Keratinocyte (primary cell): Measurements from ENCODE around the gene PLGLB2. TPM values are rescaled to one million over a fixed set of nuclear protein-coding genes. Genes with fewer than 3 reads are reported as not detected.
"Not testable (repeated sequence)": the region's sequence is repeated elsewhere in the genome, so short reads cannot be mapped to it uniquely, and the experiment has no call there.

Experiments used
- DNase-seq: peaks from one replicate; pipeline ENCODE4 v3.0.0-alpha.2; 2011; ENCODE audit warnings: low read depth, missing footprints, low spot score
- FAIRE-seq: peaks from 2 replicates; lab custom pipeline; 2011; peaks lifted over from hg19 to GRCh38; lab: Jason Lieb, UNC
- H2AFZ ChIP-seq: 2 replicates; pipeline ENCODE4 v1.6.0; 2012; ENCODE audit warnings: low read length, control low read depth, inconsistent platforms; ENCODE audit not compliant: control insufficient read depth
- H3K27ac ChIP-seq: 2 replicates; pipeline ENCODE4 v1.5.1; 2011; ENCODE audit warnings: low read length; ENCODE audit not compliant: control insufficient read depth, insufficient read depth
- H3K27me3 ChIP-seq: 3 replicates; pipeline ENCODE4 v1.6.0; 2011; ENCODE audit warnings: low read length; ENCODE audit not compliant: control insufficient read depth, insufficient read depth; ENCODE audit errors: extremely low read depth
- H3K36me3 ChIP-seq, 2 experiments: 2 replicates in 1 of 2; 3 replicates in 1 of 2; pipeline ENCODE4 v1.5.1; 2011; ENCODE audit warnings: low read length in 2 of 2, mild to moderate bottlenecking in 1 of 2; ENCODE audit not compliant: control insufficient read depth in 2 of 2, insufficient read depth in 2 of 2; ENCODE audit errors: extremely low read depth in 1 of 2
- H3K4me1 ChIP-seq: 3 replicates; pipeline ENCODE4 v1.5.1; 2011; ENCODE audit warnings: low read length; ENCODE audit not compliant: control insufficient read depth, insufficient read depth; ENCODE audit errors: extremely low read depth
- H3K4me2 ChIP-seq: 3 replicates; pipeline ENCODE4 v1.6.0; 2011; ENCODE audit warnings: low read depth, low read length; ENCODE audit not compliant: control insufficient read depth, insufficient read depth; ENCODE audit errors: extremely low read depth
- H3K4me3 ChIP-seq, 3 experiments: fragments of 200-600 bp in 1 of 3; sonication (generic) in 1 of 3; 2 replicates in 2 of 3; 3 replicates in 1 of 3; pipeline ENCODE4 v1.5.1; 2011 to 2016; ENCODE audit warnings: low read length in 3 of 3, mild to moderate bottlenecking in 3 of 3, control low read depth in 2 of 3, inconsistent platforms in 1 of 3, low read depth in 1 of 3, mixed read lengths in 1 of 3, mixed run types in 1 of 3, moderate library complexity in 1 of 3; ENCODE audit not compliant: control insufficient read depth in 2 of 3, insufficient read depth in 2 of 3; ENCODE audit errors: extremely low read depth in 1 of 3
- H3K79me2 ChIP-seq: 2 replicates; pipeline ENCODE4 v1.6.0; 2012; ENCODE audit warnings: low read length; ENCODE audit not compliant: control insufficient read depth, insufficient read depth
- H3K9ac ChIP-seq: 3 replicates; pipeline ENCODE4 v1.6.0; 2011; ENCODE audit warnings: low read length; ENCODE audit not compliant: control insufficient read depth, insufficient read depth; ENCODE audit errors: extremely low read depth
- H3K9me1 ChIP-seq: 3 replicates; pipeline ENCODE4 v1.6.0; 2011; ENCODE audit warnings: low read length; ENCODE audit not compliant: control insufficient read depth, insufficient read depth; ENCODE audit errors: extremely low read depth
- H3K9me3 ChIP-seq: 2 replicates; pipeline ENCODE4 v1.5.1; 2012; ENCODE audit warnings: low read depth, low read length; ENCODE audit not compliant: control insufficient read depth
- H4K20me1 ChIP-seq: 3 replicates; pipeline ENCODE4 v1.6.0; 2011; ENCODE audit warnings: low read length; ENCODE audit not compliant: control insufficient read depth, insufficient read depth; ENCODE audit errors: extremely low read depth
- dilution Hi-C: fragments of 300-500 bp; cut with MboI; formaldehyde crosslinking; loops from one replicate; pipeline ENCODE4 v1.7.0; 2020; ENCODE audit warnings: low sequenced_read_pairs; ENCODE audit not compliant: extremely low pct_ligation_motif_present
- polyA plus RNA-seq, 5 experiments: library from polyadenylated mRNA; depleted of rRNA in 3 of 5; stranded (reverse) in 3 of 5; stranded (forward) in 1 of 5; unstranded in 1 of 5; fragments of >200 nt; gene quantifications; 1 replicate in 1 of 5; 2 replicates in 3 of 5; 3 replicates in 1 of 5; pipeline versions ENCODE4 v1.2.1 to v1.2.3, GENCODE V29; 2011 to 2012; ENCODE audit warnings: missing spikeins in 2 of 5, low read depth in 1 of 5, low replicate concordance in 1 of 5

Gene PLGLB2
- polyA plus RNA-seq, 1 donor (not counting 4 experiments of a cell fraction or from before 2014, with no cell fraction given): 1.0 TPM

GRCh38 chr2:87740928-87741327 lies 7.0 kb upstream of the PLGLB2 start:
- H3K4me3 ChIP-seq, dilution Hi-C loops, H3K4me2 ChIP-seq, H3K9me3 ChIP-seq, H3K27me3 ChIP-seq, FAIRE-seq, H3K36me3 ChIP-seq, H4K20me1 ChIP-seq, H3K27ac ChIP-seq, H2AFZ ChIP-seq, DNase-seq, H3K4me1 ChIP-seq, H3K79me2 ChIP-seq, H3K9ac ChIP-seq, H3K9me1 ChIP-seq: not testable (repeated sequence)

DNA sequence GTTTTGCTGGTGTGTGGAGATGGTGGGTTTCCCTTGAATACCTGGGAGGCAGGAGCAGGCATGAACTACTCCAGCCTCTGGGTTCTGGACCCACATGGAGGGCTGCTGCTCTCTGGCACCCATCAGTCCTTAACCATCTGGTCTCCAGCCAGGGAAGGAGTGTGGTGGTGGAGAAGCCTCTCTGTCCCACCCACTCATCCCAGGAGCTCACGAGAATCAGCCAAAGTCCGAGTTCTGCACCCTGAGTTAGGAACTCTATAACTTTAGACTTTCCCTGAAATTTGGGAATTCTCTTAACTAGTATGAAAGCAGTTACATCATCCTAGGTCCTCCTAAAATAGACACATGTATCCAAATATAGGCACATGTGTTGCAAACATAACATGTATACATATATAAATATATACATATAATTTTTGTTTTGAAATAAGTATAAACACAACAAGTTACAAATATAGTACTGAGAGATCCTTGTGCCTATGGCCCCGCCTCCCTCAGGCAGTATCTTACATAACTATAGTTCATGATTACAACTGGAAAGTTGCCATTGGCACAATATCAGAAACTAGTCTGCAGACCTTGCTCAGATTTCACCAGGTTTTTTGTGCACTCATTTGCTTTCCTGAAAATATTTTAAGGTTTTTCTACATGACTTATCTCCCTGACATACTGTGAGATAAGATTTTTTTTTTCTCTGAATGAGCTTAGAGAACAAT lies 5.3 kb upstream of the PLGLB2 start:
- H3K9me1 ChIP-seq, H2AFZ ChIP-seq, H3K27ac ChIP-seq, H3K4me2 ChIP-seq, H3K36me3 ChIP-seq, H3K79me2 ChIP-seq, FAIRE-seq, DNase-seq, dilution Hi-C loops, H3K9me3 ChIP-seq, H4K20me1 ChIP-seq, H3K27me3 ChIP-seq, H3K4me1 ChIP-seq, H3K9ac ChIP-seq, H3K4me3 ChIP-seq: not testable (repeated sequence)

DNA sequence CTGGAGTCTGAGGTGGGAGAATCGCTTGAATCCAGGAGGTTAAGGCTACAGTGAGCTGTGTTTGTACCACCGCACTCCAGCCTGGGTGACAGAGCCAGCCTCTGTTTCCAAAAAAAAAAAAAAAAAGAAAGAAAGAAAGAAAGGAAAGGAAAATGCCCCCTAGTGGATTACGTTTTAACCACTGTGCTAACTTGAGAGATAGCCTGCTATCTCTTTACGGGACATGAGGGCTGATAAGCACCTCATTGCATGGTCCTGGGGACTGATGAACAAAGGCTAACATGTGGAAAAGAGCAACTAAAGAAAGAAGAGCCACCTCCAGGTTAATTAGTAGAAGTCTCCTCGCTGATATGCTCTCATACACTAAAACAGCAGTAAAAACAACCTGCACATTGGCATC lies 4.2 kb upstream of the PLGLB2 start:
- H3K9me1 ChIP-seq, H4K20me1 ChIP-seq, H3K79me2 ChIP-seq, H3K4me1 ChIP-seq, H2AFZ ChIP-seq, H3K4me2 ChIP-seq, H3K36me3 ChIP-seq, FAIRE-seq, H3K9ac ChIP-seq, H3K9me3 ChIP-seq, H3K27me3 ChIP-seq, H3K27ac ChIP-seq, H3K4me3 ChIP-seq, DNase-seq, dilution Hi-C loops: not testable (repeated sequence)

DNA sequence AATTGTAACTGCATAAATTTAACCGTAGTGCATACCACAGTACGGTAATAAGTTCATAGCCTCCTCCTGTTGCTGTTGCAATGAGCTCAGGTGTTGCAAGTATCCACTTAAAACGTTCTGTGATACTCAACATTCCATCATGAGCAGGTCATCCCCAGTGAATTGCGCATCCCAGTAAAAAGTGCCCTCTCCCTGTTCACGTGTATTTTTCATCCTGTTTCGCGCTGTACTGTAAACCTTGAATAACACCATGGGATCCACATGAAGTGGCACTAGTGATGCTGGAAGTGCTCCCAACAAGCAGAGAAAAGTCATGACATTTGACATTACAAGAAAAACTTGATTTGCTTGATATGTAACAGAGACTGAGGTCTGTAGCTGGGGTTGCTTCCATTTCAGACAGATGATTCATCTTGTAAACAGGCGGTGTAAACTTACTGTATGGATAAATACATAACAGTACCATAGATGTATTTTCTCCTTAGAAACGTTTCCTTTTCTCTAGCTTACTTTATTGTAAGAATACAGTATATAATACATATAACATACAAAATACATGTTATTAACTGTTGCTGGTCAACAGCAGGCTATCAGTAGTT lies 2.4 kb upstream of the PLGLB2 start:
- H3K27ac ChIP-seq, DNase-seq: not testable (repeated sequence)

GRCh38 chr2:87748524-87748923 lies 637 bp downstream of the PLGLB2 start:
- dilution Hi-C loops: not testable (repeated sequence)

More for the DNA sequence above, 2.4 kb upstream of the PLGLB2 start:
- H3K4me1 ChIP-seq, H3K36me3 ChIP-seq, H3K9me1 ChIP-seq, dilution Hi-C loops, H3K4me3 ChIP-seq, H3K9ac ChIP-seq, H3K79me2 ChIP-seq, H3K4me2 ChIP-seq, H3K27me3 ChIP-seq, FAIRE-seq, H2AFZ ChIP-seq, H4K20me1 ChIP-seq, H3K9me3 ChIP-seq: not testable (repeated sequence)

More at GRCh38 chr2:87748524-87748923, 637 bp downstream of the PLGLB2 start:
- not testable (repeated sequence) for H3K9me3 ChIP-seq, H3K36me3 ChIP-seq, FAIRE-seq, H3K4me2 ChIP-seq, H3K4me3 ChIP-seq, H2AFZ ChIP-seq, H3K27me3 ChIP-seq, H3K4me1 ChIP-seq, DNase-seq, H3K27ac ChIP-seq, H3K9me1 ChIP-seq, H3K79me2 ChIP-seq, H4K20me1 ChIP-seq, H3K9ac ChIP-seq
